ENCODE measurements around the gene PDE4C. TPM values are rescaled to one million over a fixed set of nuclear protein-coding genes. Genes with fewer than 3 reads are reported as not detected.

The PDE4C gene
- total and polyA plus RNA-seq, 9 of the 15 experiments (the other 6 are each of a cell fraction or from before 2014, with no cell fraction given): 0.04 to 0.91 (median 0.20) TPM; not detected in 1

DNA sequence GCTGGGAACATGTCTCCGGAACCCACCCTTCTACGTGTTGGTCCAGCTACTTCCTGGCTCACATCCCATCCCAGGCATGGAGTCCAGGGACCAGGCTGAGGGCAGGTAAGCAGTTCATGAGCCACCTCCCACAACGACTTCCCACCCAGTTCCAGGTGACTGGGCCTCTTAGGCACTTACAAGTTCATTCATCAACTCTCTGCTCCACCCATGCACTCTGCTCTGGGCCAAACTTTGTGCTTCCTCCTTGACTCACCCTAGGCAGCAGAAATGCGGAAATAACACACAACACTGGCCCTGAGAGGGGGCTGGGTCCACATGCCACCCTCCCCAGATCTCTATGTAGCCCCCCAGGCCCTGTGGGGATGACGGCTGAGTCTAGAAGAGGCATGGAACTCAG lies 27.5 kb upstream of the PDE4C start:
- POLR2A ChIA-PET: interaction anchor here (0.6 to 1.9 kb wide), 6 partner anchors 9 to 182 kb away, joined by 3 to 9 read pairs (median 4); partner anchors contain the start of gene IQCN
- Histone ChIP-seq H3K4me3 (no peak overlapping the region), H3K79me2 (ENCODE audit: control insufficient read depth, insufficient read depth, low read length) (no peaks in the 10 kb centered on the region), H3K4me2 (ENCODE audit: insufficient read depth, low read length) (no peak overlapping the region), H2AFZ (ENCODE audit: low read depth, low read length) (peak overlapping the region; percentile 30), H3K9me1 (ENCODE audit: control insufficient read depth, insufficient read depth, low read length) (no peaks in the 10 kb centered on the region), H4K20me1 (replicated peaks; ENCODE audit: control insufficient read depth, insufficient read depth, low read length) (no peaks in the 10 kb centered on the region), H3K27ac (ENCODE audit: extremely low read depth, low read depth, low read length) (no peak overlapping the region), H3K9ac (ENCODE audit: insufficient read depth in 1 of 2, low read depth in 2 of 2, low read length in 2 of 2) (peak overlapping the region in 1 of 2 experiments; percentile 43; a peak in 1 of 4 replicates), H3K27me3 (ENCODE audit: control insufficient read depth in 2 of 2, insufficient read depth in 2 of 2, low read length in 2 of 2) (peaks cover 6 to 18% of the 10 kb centered on the region in 2 experiments; a peak in 3 of 5 replicates), H3K36me3 (ENCODE audit: control insufficient read depth, insufficient read depth, low read length) (no peaks in the 10 kb centered on the region), H3K9me3 (replicated peaks; ENCODE audit: control insufficient read depth, insufficient read depth, low read depth, low read length) (no peaks in the 10 kb centered on the region), H3K4me1 (replicated peaks in 1 of 2; ENCODE audit: control insufficient read depth in 2 of 2, insufficient read depth in 2 of 2, low read length in 2 of 2) (peaks cover 0 to 20% of the 10 kb centered on the region in 2 experiments; a peak in 3 of 5 replicates)
- TF ChIP-seq, protein P1, sequence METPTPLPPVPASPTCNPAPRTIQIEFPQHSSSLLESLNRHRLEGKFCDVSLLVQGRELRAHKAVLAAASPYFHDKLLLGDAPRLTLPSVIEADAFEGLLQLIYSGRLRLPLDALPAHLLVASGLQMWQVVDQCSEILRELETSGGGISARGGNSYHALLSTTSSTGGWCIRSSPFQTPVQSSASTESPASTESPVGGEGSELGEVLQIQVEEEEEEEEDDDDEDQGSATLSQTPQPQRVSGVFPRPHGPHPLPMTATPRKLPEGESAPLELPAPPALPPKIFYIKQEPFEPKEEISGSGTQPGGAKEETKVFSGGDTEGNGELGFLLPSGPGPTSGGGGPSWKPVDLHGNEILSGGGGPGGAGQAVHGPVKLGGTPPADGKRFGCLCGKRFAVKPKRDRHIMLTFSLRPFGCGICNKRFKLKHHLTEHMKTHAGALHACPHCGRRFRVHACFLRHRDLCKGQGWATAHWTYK (CRISPR knock-in tag; IDR thresholded peaks at IDR 0.05): no peak
- TF ChIP-seq MTA3 (IDR thresholded peaks at IDR 0.05; ENCODE audit: borderline replicate concordance) (no peak), COPS2 (conservative IDR thresholded peaks at IDR 0.05) (no peak), TEAD2 (tag; IDR thresholded peaks at IDR 0.05) (no peak), NEUROD1 (IDR thresholded peaks at IDR 0.05; ENCODE audit: borderline replicate concordance, low read depth, low read length, partially characterized antibody) (no peak), PHB (CRISPR knock-in tag; IDR thresholded peaks at IDR 0.05) (no peak), SMARCA5 (IDR thresholded peaks at IDR 0.05) (no peak), SMARCB1 (IDR thresholded peaks at IDR 0.05; ENCODE audit: insufficient read length, low read depth) (no peak), E2F4 (CRISPR knock-in tag; IDR thresholded peaks at IDR 0.05; ENCODE audit: low read depth) (no peak)
- TF ChIP-seq, protein P2, sequence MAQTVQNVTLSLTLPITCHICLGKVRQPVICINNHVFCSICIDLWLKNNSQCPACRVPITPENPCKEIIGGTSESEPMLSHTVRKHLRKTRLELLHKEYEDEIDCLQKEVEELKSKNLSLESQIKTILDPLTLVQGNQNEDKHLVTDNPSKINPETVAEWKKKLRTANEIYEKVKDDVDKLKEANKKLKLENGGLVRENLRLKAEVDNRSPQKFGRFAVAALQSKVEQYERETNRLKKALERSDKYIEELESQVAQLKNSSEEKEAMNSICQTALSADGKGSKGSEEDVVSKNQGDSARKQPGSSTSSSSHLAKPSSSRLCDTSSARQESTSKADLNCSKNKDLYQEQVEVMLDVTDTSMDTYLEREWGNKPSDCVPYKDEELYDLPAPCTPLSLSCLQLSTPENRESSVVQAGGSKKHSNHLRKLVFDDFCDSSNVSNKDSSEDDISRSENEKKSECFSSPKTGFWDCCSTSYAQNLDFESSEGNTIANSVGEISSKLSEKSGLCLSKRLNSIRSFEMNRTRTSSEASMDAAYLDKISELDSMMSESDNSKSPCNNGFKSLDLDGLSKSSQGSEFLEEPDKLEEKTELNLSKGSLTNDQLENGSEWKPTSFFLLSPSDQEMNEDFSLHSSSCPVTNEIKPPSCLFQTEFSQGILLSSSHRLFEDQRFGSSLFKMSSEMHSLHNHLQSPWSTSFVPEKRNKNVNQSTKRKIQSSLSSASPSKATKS (CRISPR knock-in tag; IDR thresholded peaks at IDR 0.05): no peak
- DNase-seq (ENCODE audit: extremely low read depth in 1 of 4, low spot score in 3 of 4) (no peak), FAIRE-seq (no peak), ATAC-seq (no peak)
- CTCF ChIA-PET (ENCODE audit: low intra/inter-chr PET ratio): no interaction called here
- in situ Hi-C loops (cut with MboI) (loop anchor here (5.0 kb wide), 1 partner anchor 46 kb away; no protein-coding TSS in a partner anchor), intact Hi-C loops (cut with micrococcal nuclease) (loop anchor here (5.0 kb wide), 1 partner anchor 191 kb away; no protein-coding TSS in a partner anchor)
- no TSS peak for BruUV-seq (replicated peaks)
- WGBS (ENCODE audit: insufficient coverage, low coverage, missing lambda C conversion rate): 8% methylated on average over 5 of the region's 5 CpGs
